Peyer's patch (tissue), 4 donors: ENCODE results near the gene ZBTB20.

ENCODE experiments used
- CTCF ChIP-seq, 6 experiments: fragments of 450-650 bp in 4 of 6; fragments of 200-600 bp in 2 of 6; sonication (generic) in 1 of 6; IDR thresholded peaks; one replicate each; pipeline ENCODE4 v1.5.1; 2017 to 2019; ENCODE audit warnings: antibody characterized with exemption in 6 of 6, mild to moderate bottlenecking in 3 of 6, moderate library complexity in 1 of 6
- POLR2A ChIP-seq, 2 donors: fragments of 450-650 bp; IDR thresholded peaks; one replicate each; pipeline ENCODE4 v1.5.1; 2017; ENCODE audit warnings: antibody characterized with exemption in 2 of 2, mild to moderate bottlenecking in 2 of 2, moderate library complexity in 2 of 2

GRCh38 chr3:114796796-114797195 is 350.3 kb downstream of the ZBTB20 start:
- TF ChIP-seq POLR2A (IDR thresholded peaks at IDR 0.05) = no peak
- TF ChIP-seq CTCF (IDR thresholded peaks at IDR 0.05) = no peak
